Stimulated activated CD4-positive, alpha-beta T cell treated with anti-CD3 and anti-CD28 coated beads, Interleukin-15, amount 100 ng/mL, for 1 hour (primary cell): ENCODE results near the gene DCT.
"Not testable (repeated sequence)": the region's sequence is repeated elsewhere in the genome, so short reads cannot be mapped to it uniquely, and the experiment has no call there.

Experiments used
- DNase-seq, 2 donors: peaks; one replicate each; pipeline ENCODE4 v3.0.0-alpha.2; 2020; ENCODE audit warnings: low read depth in 1 of 2, low spot score in 1 of 2

The DCT gene

GRCh38 chr13:94479616-94480015 lies at the start of gene DCT:
Gene DCT, minus strand, starts transcription at chr13:94479682. Its CDS starts 427 bp downstream, at chr13:94479255.
- DNase-seq, result no peak

- DNase-seq, result not testable (repeated sequence)
Observed at GRCh38 chr13:94526956-94527355, 47.5 kb upstream of the DCT start.

GRCh38 chr13:94525781-94526180 lies 46.3 kb upstream of the DCT start:
- DNase-seq, result no peak

GRCh38 chr13:94524407-94524806 lies 44.9 kb upstream of the DCT start:
- DNase-seq, result no peak

- DNase-seq, result no peak
Observed at GRCh38 chr13:94520001-94520400, 40.5 kb upstream of the DCT start.

GRCh38 chr13:94516456-94516855 lies 37.0 kb upstream of the DCT start:
- DNase-seq, result no peak

GRCh38 chr13:94515911-94516310 lies 36.4 kb upstream of the DCT start:
- DNase-seq, result no peak

GRCh38 chr13:94515374-94515773 lies 35.9 kb upstream of the DCT start:
- no peak for DNase-seq

- DNase-seq, result no peak
Observed at GRCh38 chr13:94513026-94513425, 33.5 kb upstream of the DCT start.

GRCh38 chr13:94505730-94506129 lies 26.2 kb upstream of the DCT start:
- DNase-seq, result no peak

GRCh38 chr13:94503851-94504250 lies 24.4 kb upstream of the DCT start:
- DNase-seq, result no peak

- not testable (repeated sequence) for DNase-seq
Observed at GRCh38 chr13:94498831-94499230, 19.3 kb upstream of the DCT start.

- DNase-seq, result no peak
Observed at GRCh38 chr13:94495806-94496205, 16.3 kb upstream of the DCT start.

- no peak for DNase-seq
Observed at GRCh38 chr13:94494026-94494425, 14.5 kb upstream of the DCT start.

- DNase-seq, result no peak
Observed at GRCh38 chr13:94487043-94487442, 7.6 kb upstream of the DCT start.

GRCh38 chr13:94483970-94484369 lies 4.5 kb upstream of the DCT start:
- DNase-seq, result no peak

GRCh38 chr13:94481941-94482340 lies 2.5 kb upstream of the DCT start:
- DNase-seq, result no peak

- no peak for DNase-seq
Observed at GRCh38 chr13:94480672-94481145, 1.2 kb upstream of the DCT start.

- DNase-seq, result no peak
Observed at GRCh38 chr13:94478913-94479312, 569 bp downstream of the DCT start.

- no peak for DNase-seq
Observed at GRCh38 chr13:94470126-94470525, 9.4 kb downstream of the DCT start.

- DNase-seq, result peak in 1 of 2 donors; percentile 4
Observed at GRCh38 chr13:94464771-94465170, 14.7 kb downstream of the DCT start.

- no peak for DNase-seq
Observed at GRCh38 chr13:94462670-94463069, 16.8 kb downstream of the DCT start.

GRCh38 chr13:94459116-94459515 lies 20.4 kb downstream of the DCT start:
- no peak for DNase-seq

- DNase-seq, result no peak
Observed at GRCh38 chr13:94455414-94455813, 24.1 kb downstream of the DCT start.
